MCF 10A (cell line): ENCODE results near the gene ABCD4. TPM values are rescaled to one million over a fixed set of nuclear protein-coding genes. Genes with fewer than 3 reads are reported as not detected.

ENCODE experiments used
- BruUV-seq: library from RNA; stranded (reverse); fragments of 400-500 nt; replicated peaks from 2 replicates; lab custom pipeline; 2021; lab: Mats Ljungman, UMichigan
- CTCF ChIA-PET: fragments of 300-600 bp; sonication (Branson Sonifier 250); formaldehyde crosslinking; extraction: SDS; loops from one replicate; lab custom pipeline; 2021; ENCODE audit warnings: antibody characterized with exemption, inconsistent platforms; lab: Yijun Ruan, JAX
- POLR2A ChIA-PET: fragments of 300-600, 350-650 bp; sonication (Branson Sonifier 250); formaldehyde crosslinking; extraction: SDS; loops from one replicate; lab custom pipeline; 2020; ENCODE audit warnings: antibody characterized with exemption, inconsistent platforms; lab: Yijun Ruan, JAX
- DNase-seq: peaks from one replicate; pipeline ENCODE4 v3.0.0-alpha.2; 2018; ENCODE audit not compliant: unreplicated experiment
- H3K27ac Mint-ChIP-seq: one replicate; pipeline ENCODE4 v1.8.0; 2022; ENCODE audit warnings: mild to moderate bottlenecking, low read depth, mixed read lengths; ENCODE audit not compliant: unreplicated experiment
- H3K27me3 Mint-ChIP-seq: one replicate; pipeline ENCODE4 v1.8.0; 2022; ENCODE audit warnings: mixed read lengths; ENCODE audit not compliant: insufficient read depth, unreplicated experiment
- H3K36me3 Mint-ChIP-seq: one replicate; pipeline ENCODE4 v1.8.0; 2022; ENCODE audit warnings: mild to moderate bottlenecking, moderate library complexity, mixed read lengths; ENCODE audit not compliant: insufficient read depth, unreplicated experiment
- H3K4me1 Mint-ChIP-seq: one replicate; pipeline ENCODE4 v1.8.0; 2022; ENCODE audit warnings: mixed read lengths; ENCODE audit not compliant: insufficient read depth, unreplicated experiment
- H3K4me3 Mint-ChIP-seq: one replicate; pipeline ENCODE4 v1.8.0; 2022; ENCODE audit warnings: mild to moderate bottlenecking, moderate library complexity, mixed read lengths; ENCODE audit not compliant: unreplicated experiment
- H3K9me3 Mint-ChIP-seq: one replicate; pipeline ENCODE4 v1.8.0; 2022; ENCODE audit warnings: mixed read lengths; ENCODE audit not compliant: unreplicated experiment
- intact Hi-C: fragments of 100-400 bp; cut with micrococcal nuclease; formaldehyde crosslinking; loops from 2 replicates; pipeline ENCODE4 v1.14.1; 2022
- total RNA-seq: library from RNA; stranded (reverse); gene quantifications from 2 replicates; pipeline ENCODE4 v1.2.3, GENCODE V29; 2022
- TF ChIP-seq, protein P1 (sequence below): fragments of 200-600 bp; IDR thresholded peaks from one replicate; pipeline ENCODE4 v1.8.0; 2022; ENCODE audit warnings: antibody characterized with exemption, mild to moderate bottlenecking; ENCODE audit not compliant: unreplicated experiment

The ABCD4 gene
- total RNA-seq, 1 experiment from 2014 or later: 26.6 TPM

DNA sequence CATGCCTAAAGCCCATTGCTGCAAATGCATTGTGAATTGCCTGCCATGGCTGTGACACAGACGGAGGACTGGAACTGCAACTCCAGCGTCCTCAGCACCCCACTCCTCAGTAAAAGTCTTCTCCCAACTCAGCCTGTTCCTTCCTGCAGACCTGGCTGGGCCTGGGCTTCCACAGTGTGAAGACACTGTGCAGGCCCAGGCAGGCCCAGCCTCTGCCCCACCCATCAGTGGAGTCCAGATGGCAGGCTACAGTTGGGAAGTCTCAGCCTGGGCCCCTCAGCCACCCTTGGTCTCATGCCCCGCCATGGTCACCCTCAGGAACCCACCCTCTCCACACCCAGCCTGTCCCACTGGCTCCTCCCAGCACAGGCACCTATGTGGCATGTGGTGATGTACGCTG is 41.4 kb downstream of the ABCD4 start:
- no peak overlapping the region for H3K27ac Mint-ChIP-seq
- TF ChIP-seq, protein P1, sequence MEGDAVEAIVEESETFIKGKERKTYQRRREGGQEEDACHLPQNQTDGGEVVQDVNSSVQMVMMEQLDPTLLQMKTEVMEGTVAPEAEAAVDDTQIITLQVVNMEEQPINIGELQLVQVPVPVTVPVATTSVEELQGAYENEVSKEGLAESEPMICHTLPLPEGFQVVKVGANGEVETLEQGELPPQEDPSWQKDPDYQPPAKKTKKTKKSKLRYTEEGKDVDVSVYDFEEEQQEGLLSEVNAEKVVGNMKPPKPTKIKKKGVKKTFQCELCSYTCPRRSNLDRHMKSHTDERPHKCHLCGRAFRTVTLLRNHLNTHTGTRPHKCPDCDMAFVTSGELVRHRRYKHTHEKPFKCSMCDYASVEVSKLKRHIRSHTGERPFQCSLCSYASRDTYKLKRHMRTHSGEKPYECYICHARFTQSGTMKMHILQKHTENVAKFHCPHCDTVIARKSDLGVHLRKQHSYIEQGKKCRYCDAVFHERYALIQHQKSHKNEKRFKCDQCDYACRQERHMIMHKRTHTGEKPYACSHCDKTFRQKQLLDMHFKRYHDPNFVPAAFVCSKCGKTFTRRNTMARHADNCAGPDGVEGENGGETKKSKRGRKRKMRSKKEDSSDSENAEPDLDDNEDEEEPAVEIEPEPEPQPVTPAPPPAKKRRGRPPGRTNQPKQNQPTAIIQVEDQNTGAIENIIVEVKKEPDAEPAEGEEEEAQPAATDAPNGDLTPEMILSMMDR: no peak
- peak; percentile 30 for DNase-seq
- ChIA-PET CTCF (interaction anchor here (0.7 to 0.8 kb wide), 2 partner anchors 10 to 138 kb away, joined by 3 to 5 read pairs; no protein-coding TSS in a partner anchor), POLR2A (interaction anchor here (0.6 to 1.0 kb wide), 2 partner anchors 9 to 312 kb away, joined by 3 read pairs; partner anchors contain the start of gene FAM161B)
- no TSS peak for BruUV-seq
- no peaks in the 10 kb centered on the region for H3K9me3 Mint-ChIP-seq
- H3K4me3 Mint-ChIP-seq: no peak overlapping the region
- H3K4me1 Mint-ChIP-seq: peaks cover 10% of the 10 kb centered on the region
- H3K36me3 Mint-ChIP-seq: no peaks in the 10 kb centered on the region
- intact Hi-C loops: no loop called here
- no peaks in the 10 kb centered on the region for H3K27me3 Mint-ChIP-seq

DNA sequence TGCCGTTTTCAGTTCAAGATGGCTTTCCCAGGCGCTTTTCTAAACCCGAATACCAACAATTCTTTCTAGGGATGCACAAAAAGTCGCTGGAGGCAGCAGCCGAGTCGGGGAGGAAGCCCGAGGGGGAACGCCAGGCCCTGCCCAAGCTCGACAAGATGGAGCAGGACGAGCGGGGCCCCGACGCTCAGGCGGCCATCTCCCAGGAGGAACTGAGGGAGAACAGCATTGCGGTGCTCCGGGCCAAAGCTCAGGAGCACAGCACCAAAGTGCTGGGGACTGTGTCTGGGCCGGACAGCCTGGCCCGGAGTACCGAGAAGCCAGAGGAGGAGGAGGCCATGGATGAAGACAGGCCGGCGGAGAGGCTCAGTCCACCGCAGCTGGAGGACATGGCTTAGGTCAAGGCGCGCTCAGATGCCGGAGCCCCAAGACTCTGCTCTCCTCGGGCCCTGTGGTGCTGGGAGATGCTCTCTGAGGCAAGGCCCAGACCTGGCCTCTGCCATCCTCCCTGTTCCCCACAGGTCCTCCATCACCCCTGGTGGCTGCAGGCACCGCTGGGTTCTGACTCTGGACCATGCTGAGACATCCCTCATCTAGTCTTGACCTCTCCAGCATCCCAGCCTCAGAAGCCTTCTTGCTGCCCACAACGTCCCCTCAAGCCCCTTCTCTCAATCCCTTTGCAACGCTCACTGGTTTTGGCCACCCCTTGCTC is 42.1 kb downstream of the ABCD4 start:
- no TSS peak for BruUV-seq

DNA sequence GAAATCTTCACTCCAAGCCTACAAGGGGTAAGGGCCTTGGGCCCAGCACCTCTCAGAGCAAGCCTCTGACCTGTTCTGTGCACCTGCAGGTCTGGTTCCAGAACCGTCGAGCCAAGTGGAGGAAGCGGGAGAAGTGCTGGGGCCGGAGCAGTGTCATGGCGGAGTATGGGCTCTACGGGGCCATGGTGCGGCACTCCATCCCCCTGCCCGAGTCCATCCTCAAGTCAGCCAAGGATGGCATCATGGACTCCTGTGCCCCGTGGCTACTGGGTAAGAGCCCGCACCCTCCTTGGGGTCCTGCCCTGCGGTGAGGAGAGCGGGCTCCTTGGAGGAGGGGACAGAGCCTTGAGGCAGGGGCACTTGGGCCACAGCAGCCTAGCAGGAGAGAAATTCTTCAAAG is 43.2 kb downstream of the ABCD4 start:
- intact Hi-C loops: no loop called here
- H3K9me3 Mint-ChIP-seq: no peaks in the 10 kb centered on the region
- DNase-seq: no peak
- H3K36me3 Mint-ChIP-seq: no peaks in the 10 kb centered on the region
- TF ChIP-seq, protein P1: no peak
- H3K4me1 Mint-ChIP-seq: peaks cover 10% of the 10 kb centered on the region
- no peak overlapping the region for H3K4me3 Mint-ChIP-seq
- POLR2A ChIA-PET: no interaction called here
- no peak overlapping the region for H3K27ac Mint-ChIP-seq
- BruUV-seq: no TSS peak
- CTCF ChIA-PET: interaction anchor here (6.6 kb wide), 1 partner anchor 148 kb away, joined by 55 read pairs; no protein-coding TSS in a partner anchor
- no peaks in the 10 kb centered on the region for H3K27me3 Mint-ChIP-seq

More for the DNA sequence above, 42.1 kb downstream of the ABCD4 start:
- Mint-ChIP-seq H3K36me3 (no peaks in the 10 kb centered on the region), H3K27me3 (no peaks in the 10 kb centered on the region), H3K27ac (no peak overlapping the region), H3K9me3 (no peaks in the 10 kb centered on the region), H3K4me3 (no peak overlapping the region), H3K4me1 (peaks cover 10% of the 10 kb centered on the region)
- POLR2A ChIA-PET: no interaction called here
- intact Hi-C loops: no loop called here
- TF ChIP-seq, protein P1: no peak
- no peak for DNase-seq
- CTCF ChIA-PET: interaction anchor here (0.5 to 0.8 kb wide), 3 partner anchors 9 to 138 kb away, joined by 3 to 5 read pairs (median 3); no protein-coding TSS in a partner anchor

DNA sequence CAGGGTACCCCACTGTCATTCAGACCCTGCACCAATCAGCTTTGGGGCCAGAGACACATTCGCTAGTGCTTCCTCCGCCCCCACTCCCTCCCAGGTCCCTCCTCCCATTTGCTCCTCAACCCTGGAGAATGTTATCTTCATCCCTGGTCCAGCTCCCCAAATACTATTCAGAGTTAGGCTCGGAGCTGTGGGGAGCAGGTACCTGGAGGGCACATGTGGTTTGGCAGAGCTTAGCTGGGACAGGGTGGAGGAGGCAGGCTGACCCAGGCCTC is 44.0 kb downstream of the ABCD4 start:
- H3K36me3 Mint-ChIP-seq: no peaks in the 10 kb centered on the region
- no peak overlapping the region for H3K27ac Mint-ChIP-seq
- H3K27me3 Mint-ChIP-seq: no peaks in the 10 kb centered on the region
- no peak for DNase-seq
- intact Hi-C loops: no loop called here
- no TSS peak for BruUV-seq
- no peaks in the 10 kb centered on the region for H3K9me3 Mint-ChIP-seq
- ChIA-PET CTCF (interaction anchor here (0.5 to 6.6 kb wide), 6 partner anchors 13 to 1292 kb away, joined by 3 to 55 read pairs (median 6); no protein-coding TSS in a partner anchor), POLR2A (no interaction called here)
- TF ChIP-seq, protein P1: no peak
- H3K4me1 Mint-ChIP-seq: peaks cover 10% of the 10 kb centered on the region
- no peak overlapping the region for H3K4me3 Mint-ChIP-seq
